Fibroblast of gingiva (primary cell): ENCODE data around the gene MUC3A.
"Not testable (repeated sequence)": the region's sequence is repeated elsewhere in the genome, so short reads cannot be mapped to it uniquely, and the experiment has no call there.

Source experiments
- DNase-seq: peaks from one replicate; pipeline ENCODE4 v3.0.0-alpha.2; 2011; ENCODE audit warnings: low read depth

MUC3A gene, protein sequence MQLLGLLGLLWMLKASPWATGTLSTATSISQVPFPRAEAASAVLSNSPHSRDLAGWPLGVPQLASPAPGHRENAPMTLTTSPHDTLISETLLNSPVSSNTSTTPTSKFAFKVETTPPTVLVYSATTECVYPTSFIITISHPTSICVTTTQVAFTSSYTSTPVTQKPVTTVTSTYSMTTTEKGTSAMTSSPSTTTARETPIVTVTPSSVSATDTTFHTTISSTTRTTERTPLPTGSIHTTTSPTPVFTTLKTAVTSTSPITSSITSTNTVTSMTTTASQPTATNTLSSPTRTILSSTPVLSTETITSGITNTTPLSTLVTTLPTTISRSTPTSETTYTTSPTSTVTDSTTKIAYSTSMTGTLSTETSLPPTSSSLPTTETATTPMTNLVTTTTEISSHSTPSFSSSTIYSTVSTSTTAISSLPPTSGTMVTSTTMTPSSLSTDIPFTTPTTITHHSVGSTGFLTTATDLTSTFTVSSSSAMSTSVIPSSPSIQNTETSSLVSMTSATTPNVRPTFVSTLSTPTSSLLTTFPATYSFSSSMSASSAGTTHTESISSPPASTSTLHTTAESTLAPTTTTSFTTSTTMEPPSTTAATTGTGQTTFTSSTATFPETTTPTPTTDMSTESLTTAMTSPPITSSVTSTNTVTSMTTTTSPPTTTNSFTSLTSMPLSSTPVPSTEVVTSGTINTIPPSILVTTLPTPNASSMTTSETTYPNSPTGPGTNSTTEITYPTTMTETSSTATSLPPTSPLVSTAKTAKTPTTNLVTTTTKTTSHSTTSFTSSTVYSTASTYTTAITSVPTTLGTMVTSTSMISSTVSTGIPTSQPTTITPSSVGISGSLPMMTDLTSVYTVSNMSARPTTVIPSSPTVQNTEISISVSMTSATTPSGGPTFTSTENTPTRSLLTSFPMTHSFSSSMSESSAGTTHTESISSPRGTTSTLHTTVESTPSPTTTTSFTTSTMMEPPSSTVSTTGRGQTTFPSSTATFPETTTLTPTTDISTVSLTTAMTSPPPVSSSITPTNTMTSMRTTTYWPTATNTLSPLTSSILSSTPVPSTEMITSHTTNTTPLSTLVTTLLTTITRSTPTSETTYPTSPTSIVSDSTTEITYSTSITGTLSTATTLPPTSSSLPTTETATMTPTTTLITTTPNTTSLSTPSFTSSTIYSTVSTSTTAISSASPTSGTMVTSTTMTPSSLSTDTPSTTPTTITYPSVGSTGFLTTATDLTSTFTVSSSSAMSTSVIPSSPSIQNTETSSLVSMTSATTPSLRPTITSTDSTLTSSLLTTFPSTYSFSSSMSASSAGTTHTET (N-terminal part only)

GRCh38 chr7:100949227-100949932, at the start of gene MUC3A:
Gene MUC3A, plus strand, starts transcription at chr7:100949534. Its CDS starts 91 bp downstream, at chr7:100949625.
- DNase-seq: no peak

DNA sequence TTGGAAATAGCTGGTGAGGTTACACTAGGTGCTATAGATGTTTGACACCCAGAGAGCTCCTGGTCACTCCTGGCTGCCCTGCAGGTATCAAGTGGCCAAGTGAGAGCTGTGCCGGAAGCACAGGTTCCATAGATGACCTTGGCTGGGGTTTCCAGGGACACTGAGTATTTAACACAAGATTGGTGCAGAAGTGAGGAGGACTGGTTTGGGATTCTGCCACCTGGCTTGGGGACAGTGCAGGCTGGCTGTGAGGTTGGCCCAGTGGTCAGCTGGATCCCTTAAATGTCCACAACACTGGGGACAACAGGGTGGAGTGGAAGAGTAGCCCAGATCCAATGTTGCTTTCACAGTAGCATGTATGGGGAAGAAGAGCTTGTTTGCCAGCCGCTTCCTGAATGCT, 48.4 kb upstream of the MUC3A start:
- DNase-seq: no peak

- no peak for DNase-seq
These were observed 47.4 kb upstream of the MUC3A start for GRCh38 chr7:100901921-100902332.

DNA sequence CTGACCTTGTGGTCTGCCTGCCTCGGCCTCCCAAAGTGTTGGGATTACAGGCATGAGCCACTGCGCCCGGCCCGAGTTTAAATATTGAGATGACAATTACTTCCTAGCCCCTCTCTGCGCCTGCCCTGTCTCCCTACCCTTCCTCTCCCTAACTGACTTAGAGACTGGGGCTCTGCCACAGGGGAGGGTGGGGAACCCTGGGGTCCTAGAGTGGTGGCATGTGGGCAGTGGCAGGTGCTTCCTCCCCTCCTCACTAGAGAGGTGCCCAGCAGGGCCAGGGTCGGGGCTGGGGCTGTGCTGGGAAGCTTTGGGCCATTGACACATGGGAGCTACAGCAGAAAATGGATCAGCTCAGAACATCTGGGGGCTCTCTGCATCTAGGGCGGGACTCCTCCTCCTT, 46.7 kb upstream of the MUC3A start:
- no peak for DNase-seq

DNA sequence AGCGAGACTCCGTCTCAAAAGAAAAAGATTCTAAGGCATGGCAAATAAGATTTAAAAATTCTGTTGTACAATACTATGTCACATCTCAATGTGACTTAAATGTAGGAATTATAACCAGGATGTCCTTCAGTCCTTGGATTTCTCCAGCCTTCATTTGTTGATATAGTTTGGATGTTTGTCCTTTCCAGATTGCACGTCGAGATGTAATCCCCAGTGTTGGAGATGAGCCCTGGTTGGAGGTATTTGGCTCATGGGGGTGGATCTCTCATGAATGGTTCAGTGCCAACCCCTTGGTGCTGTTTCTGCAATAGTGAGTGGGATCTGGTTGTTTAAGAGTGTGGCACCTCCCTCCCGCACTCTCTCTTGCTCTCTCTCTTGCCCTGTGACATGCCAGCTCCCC, 40.8 kb upstream of the MUC3A start:
- no peak for DNase-seq

DNA sequence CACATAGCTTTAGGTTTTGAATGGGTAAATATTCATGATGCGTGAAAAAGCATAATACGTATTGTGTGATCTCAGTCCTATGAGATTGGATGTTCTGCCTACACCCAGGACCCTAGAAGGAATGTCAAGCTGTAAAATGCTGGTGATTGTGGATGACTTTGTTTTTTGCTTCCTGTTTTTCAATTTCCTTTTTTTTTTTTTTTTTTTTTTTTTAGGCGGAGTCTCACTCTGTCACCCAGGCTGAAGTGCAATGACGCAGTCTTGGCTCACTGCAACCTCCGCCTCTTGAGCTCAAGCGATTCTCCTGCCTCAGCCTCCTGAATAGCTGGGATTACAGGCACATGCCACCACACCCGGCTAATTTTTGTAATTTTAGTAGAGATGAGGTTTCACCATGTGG, 38.9 kb upstream of the MUC3A start:
- not testable (repeated sequence) for DNase-seq

- no peak for DNase-seq
These were observed 37.9 kb upstream of the MUC3A start for GRCh38 chr7:100911484-100911883.

DNA sequence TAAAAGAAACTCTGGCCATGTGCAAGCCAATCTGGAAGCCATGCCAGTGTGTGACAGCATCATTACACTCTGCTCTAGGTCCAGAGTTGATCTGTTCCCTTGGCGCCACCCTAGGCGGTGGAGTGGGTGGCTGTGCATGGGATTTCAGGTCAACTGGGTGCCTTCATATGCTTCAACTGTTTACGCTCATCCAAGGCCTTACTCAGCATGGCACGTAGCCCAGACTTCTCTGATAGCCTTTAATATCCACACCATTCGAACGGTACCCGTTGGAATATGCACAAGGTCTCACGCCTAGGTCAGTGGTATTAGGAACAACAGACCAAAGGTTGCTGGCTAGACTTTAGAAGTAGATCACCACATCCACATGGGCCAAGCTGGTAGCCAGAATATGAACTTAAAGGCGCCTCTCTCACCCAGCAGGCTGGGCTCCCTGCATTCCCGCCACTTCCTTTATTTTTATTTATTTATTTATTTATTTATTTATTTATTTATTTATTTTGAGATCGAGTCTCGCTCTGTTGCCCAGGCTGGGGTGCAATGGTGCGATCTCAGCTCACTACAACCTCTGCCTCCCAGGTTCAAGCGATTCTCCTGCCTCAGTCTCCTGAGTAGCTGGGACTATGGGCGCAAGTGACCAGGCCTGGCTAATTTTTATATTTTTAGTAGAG, 35.0 kb upstream of the MUC3A start:
- DNase-seq: no peak

- no peak for DNase-seq
These were observed 34.4 kb upstream of the MUC3A start for GRCh38 chr7:100914879-100915447.

GRCh38 chr7:100919335-100919734, 30.0 kb upstream of the MUC3A start:
- DNase-seq: not testable (repeated sequence)

DNA sequence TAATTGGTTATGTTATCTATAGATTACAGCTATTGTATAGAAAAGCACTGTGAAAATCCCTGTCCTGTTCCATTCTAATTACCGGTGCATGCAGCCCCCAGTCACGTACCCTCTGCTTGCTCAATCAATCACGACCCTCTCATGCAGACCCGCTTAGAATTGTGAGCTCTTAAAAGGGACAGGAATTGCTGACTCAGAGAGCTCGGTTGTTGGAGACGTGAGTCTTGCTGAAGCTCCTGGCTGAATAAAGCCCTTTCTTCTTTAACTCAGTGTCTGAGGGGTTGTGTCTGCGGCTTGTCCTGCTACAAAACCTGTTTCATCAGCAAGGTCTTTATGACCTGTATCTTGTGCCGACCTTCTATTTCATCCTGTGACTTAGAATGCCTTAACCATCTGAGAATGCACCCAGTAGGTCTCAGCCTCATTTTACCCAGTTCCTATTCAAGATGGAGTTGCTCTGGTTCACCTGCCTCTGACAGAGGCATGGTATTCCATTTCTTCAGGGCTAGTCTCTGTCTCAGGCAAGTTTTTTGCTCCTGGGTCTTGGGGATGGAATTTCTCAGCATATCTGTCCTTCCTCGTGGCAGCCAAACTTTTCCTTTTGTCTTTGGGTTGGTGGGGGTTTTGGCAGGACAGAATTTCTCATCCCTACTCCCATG, 29.4 kb upstream of the MUC3A start:
- DNase-seq: not testable (repeated sequence)

GRCh38 chr7:100921039-100921438, 28.3 kb upstream of the MUC3A start:
- DNase-seq: no peak

DNA sequence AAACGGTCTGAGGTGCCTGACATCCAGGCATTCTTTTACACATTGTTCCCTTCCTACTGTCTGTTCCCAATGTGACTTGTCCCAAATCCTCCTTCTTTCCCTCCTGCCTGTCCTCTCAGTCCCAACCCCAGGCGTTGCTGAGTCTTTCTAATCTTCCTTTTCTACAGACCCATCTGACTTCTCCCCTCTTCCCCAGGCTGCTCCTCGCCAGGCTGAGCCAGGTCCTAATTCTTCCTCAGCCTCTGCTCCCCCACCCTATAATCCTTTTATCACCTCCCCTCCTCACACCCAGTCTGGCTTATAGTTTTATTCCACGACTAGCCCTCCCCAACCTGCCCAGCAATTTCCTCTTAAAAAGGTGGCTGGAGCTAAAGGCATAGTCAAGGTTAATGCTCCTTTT, 25.7 kb upstream of the MUC3A start:
- DNase-seq: not testable (repeated sequence)

- no peak for DNase-seq
These were observed 19.5 kb upstream of the MUC3A start for GRCh38 chr7:100929808-100930174.

- no peak for DNase-seq
These were observed 15.6 kb upstream of the MUC3A start for GRCh38 chr7:100933734-100934133.

DNA sequence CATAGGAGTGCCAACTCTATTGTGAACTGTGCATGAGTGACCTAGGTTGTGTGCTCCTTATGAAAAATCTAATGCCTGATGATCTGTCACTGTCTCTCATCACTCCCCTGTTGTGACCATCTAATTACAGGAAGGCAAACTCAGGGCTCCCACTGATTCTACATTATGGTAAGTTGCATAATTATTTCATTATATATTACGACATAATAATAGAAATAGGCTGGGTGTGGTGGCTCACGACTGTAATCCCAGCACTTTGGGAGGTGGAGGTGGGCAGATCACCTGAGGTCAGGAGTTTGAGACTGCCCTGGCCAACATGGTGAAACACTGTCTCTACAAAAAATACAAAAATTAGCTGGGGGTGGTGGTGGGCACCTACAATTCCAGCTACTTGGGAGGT, 14.0 kb upstream of the MUC3A start:
- DNase-seq: not testable (repeated sequence)

GRCh38 chr7:100936167-100936566, 13.2 kb upstream of the MUC3A start:
- DNase-seq: not testable (repeated sequence)

DNA sequence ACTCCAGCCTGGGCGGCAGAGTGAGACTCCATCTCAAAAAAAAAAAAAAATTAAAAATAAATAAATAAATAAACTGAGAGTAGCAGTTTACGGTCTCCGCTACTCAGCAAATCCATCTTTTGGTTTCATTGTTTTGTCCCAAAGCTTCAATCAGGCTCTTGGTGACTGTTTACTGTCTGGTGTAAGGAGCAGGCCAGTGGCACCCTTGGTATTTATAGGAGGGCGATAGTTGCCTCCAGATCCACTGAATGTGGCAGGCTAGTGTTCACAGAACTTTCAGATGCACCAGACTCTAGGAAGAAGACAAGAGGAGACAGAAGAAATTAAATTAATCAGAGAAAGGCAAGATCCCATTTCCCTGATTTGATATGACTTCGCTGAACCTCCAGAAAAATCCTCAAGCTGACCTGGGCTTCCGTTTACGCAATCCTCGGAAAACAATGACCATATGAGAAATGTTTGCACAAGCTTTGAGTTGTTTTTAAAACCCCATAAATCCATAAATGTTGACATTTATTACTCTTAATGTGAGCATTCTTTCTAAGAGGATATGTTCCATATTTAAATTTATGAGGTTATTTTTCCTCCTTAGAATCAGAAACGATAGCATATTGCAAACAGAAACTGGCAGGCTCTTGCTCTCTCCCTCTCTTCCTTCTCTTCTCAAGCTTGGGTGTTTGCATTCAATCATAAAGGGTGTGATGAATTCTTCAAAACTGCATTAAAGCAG, 7.1 kb upstream of the MUC3A start:
- no peak for DNase-seq

DNA sequence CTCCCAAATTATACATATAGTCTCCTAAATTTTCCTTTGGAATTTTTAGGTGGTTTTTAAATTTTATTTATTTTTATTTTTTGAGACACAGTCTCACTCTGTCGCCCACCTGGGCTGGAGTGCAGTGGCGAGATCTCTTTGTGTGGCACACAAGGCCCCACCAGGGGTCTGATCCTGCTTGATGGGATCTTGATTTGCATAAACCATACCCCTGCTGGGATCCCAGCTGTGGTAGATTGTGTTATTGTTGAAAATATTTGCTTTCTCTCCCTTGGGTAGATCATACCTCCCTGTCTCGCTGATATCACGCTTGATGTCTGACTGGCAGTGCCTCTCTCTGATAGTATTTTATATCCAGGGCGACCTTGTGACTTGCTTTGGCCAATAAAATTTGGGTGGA, 5.6 kb upstream of the MUC3A start:
- no peak for DNase-seq
